Measurements from ENCODE around the gene BCAN. TPM values are rescaled to one million over a fixed set of nuclear protein-coding genes. Genes with fewer than 3 reads are reported as not detected.

The BCAN gene
- total RNA-seq, 1 donor from 2014 or later, result not detected

- no peaks in the 10 kb centered on the region for H3K27me3 ChIP-seq
- TF ChIP-seq CTCF (IDR thresholded peaks at IDR 0.05), result no peak
- intact Hi-C loops (cut with DNase I), result loop anchor here (1.0 to 5.0 kb wide), 3 partner anchors 23 to 62 kb away; partner anchors contain the start of genes ISG20L2, METTL25B and PRCC
- peaks cover 10 to 33% of the 10 kb centered on the region in 2 donors for H3K4me1 ChIP-seq
- H3K4me3 ChIP-seq, result peak overlapping the region; percentile 58 to 69
- DNase-seq (ENCODE audit: low spot score in 2 of 2), result peak; percentile 49 to 89
- H3K27ac ChIP-seq, result peak overlapping the region in 1 of 2 donors; percentile 69
- no peaks in the 10 kb centered on the region for H3K36me3 ChIP-seq
- no peaks in the 10 kb centered on the region for H3K9me3 ChIP-seq
These were observed 63.0 kb downstream of the BCAN start for GRCh38 chr1:156704930-156705320.

GRCh38 chr1:156705321-156705917 is 63.5 kb downstream of the BCAN start, which contains the start of gene CRABP2:
TSS of gene CRABP2 (minus strand) at chr1:156705583. CDS start at chr1:156705446, 137 bp downstream.
- H3K36me3 ChIP-seq, result no peaks in the 10 kb centered on the region
- H3K4me3 ChIP-seq, result peak within 1 kb of the TSS; percentile 58 to 69
- TF ChIP-seq CTCF (IDR thresholded peaks at IDR 0.05), result no peak
- H3K4me1 ChIP-seq, result peaks cover 10 to 38% of the 10 kb centered on the region in 2 donors
- H3K27ac ChIP-seq, result peak within 1 kb of the TSS; percentile 69 to 76
- DNase-seq (ENCODE audit: low spot score in 2 of 2), result no peak
- H3K27me3 ChIP-seq, result no peaks in the 10 kb centered on the region
- intact Hi-C loops (cut with DNase I), result loop anchor here (1.0 to 5.0 kb wide), 3 partner anchors 23 to 62 kb away; partner anchors contain the start of genes ISG20L2, METTL25B and PRCC
- no peaks in the 10 kb centered on the region for H3K9me3 ChIP-seq

GRCh38 chr1:156705918-156706656 is 64.2 kb downstream of the BCAN start:
- no peaks in the 10 kb centered on the region for H3K36me3 ChIP-seq
- TF ChIP-seq CTCF (IDR thresholded peaks at IDR 0.05), result peak; percentile 87 to 95 (median 91)
- peak overlapping the region; percentile 69 to 76 for H3K27ac ChIP-seq
- H3K9me3 ChIP-seq, result no peaks in the 10 kb centered on the region
- peak; percentile 19 to 85 for DNase-seq (ENCODE audit: low spot score in 2 of 2)
- H3K4me1 ChIP-seq, result peaks cover 10 to 38% of the 10 kb centered on the region in 2 donors
- intact Hi-C loops (cut with DNase I), result loop anchor here (1.0 to 5.0 kb wide), 4 partner anchors 17 to 61 kb away; partner anchors contain the start of genes ISG20L2, METTL25B and PRCC
- H3K4me3 ChIP-seq, result peak overlapping the region; percentile 58 to 69
- H3K27me3 ChIP-seq, result no peaks in the 10 kb centered on the region

GRCh38 chr1:156706657-156707416 is 64.9 kb downstream of the BCAN start:
- H3K27ac ChIP-seq, result peak overlapping the region; percentile 69 to 76
- intact Hi-C loops (cut with DNase I), result loop anchor here (1.0 to 5.0 kb wide), 2 partner anchors 18 to 60 kb away; partner anchors contain the start of gene PRCC
- H3K9me3 ChIP-seq, result no peaks in the 10 kb centered on the region
- TF ChIP-seq CTCF (IDR thresholded peaks at IDR 0.05), result no peak
- peak overlapping the region; percentile 58 to 69 for H3K4me3 ChIP-seq
- no peaks in the 10 kb centered on the region for H3K36me3 ChIP-seq
- H3K27me3 ChIP-seq, result no peaks in the 10 kb centered on the region
- DNase-seq (ENCODE audit: low spot score in 2 of 2), result peak in 1 of 2 donors; percentile 79
- H3K4me1 ChIP-seq, result peaks cover 10 to 38% of the 10 kb centered on the region in 2 donors
